CD4-positive, alpha-beta T cell treated with Interleukin-17A for 1 hour (primary cell): Measurements from ENCODE around the gene MDGA2.

ENCODE experiments used
- DNase-seq: peaks from one replicate; pipeline ENCODE4 v3.0.0-alpha.2; 2020

The MDGA2 gene

GRCh38 chr14:47606566-47606965 lies 68.8 kb downstream of the MDGA2 start:
- DNase-seq: no peak

- no peak for DNase-seq
Observed at GRCh38 chr14:47596860-47597259, 78.5 kb downstream of the MDGA2 start.

DNA sequence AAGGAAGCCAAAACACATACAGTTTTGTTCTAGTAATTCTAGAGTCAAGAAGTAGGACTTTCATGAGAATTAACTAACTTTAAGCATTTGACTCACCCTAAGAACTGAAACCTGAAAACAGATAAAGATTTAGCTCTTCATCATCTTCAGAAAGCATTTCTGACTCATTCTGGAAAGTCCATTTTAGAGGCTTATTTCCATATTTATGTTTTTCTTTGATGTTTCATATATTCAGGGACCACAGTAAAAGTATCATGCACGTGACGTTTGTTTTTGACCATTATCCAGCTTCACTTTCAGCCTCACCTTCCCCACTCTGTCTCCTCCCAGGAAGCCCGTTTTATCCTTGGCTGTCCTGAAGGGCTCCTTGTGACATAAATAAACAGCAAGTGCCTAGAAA lies 79.2 kb downstream of the MDGA2 start:
- DNase-seq: no peak

GRCh38 chr14:47595552-47595951 lies 79.9 kb downstream of the MDGA2 start:
- DNase-seq: no peak

GRCh38 chr14:47590767-47591495 lies 84.5 kb downstream of the MDGA2 start:
- no peak for DNase-seq

- DNase-seq: no peak
Observed at GRCh38 chr14:47585447-47585846, 90.0 kb downstream of the MDGA2 start.

DNA sequence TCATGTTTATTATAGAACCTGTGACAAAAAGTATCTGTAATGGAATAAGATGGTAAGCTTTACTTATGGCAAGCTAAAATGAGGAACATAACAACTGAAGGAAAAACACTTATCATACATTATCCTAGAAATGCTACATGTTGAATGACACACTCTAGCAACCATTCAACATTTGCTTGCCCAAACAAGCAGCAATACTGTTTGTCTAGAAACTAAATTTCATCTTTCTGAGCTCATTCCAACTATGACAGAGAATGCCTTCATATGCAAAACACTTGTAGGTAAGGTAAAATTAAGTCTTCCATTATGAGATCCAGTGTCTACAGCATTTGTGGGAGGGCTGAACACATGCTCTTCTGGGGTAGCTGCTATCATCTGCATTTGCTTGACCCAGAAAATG lies 108.1 kb downstream of the MDGA2 start:
- DNase-seq: no peak

DNA sequence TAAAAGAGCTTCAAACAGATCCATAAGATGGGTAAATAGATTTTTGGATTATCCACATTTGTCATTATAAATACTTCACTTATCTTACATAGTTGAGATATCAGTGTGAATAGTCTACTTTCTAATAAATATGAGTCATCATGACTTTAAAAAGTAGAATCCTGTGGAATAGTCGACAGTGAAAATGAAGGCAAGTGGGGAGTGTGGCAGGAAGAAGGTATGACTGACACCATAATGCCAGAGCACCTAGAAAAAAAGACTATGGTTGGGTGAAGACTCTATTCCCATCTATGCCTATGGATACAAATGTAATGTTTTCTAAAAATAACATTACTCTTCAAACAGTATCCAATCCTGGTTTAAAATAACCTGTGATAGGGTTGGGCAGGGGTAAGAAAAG lies 117.5 kb downstream of the MDGA2 start:
- DNase-seq: no peak

DNA sequence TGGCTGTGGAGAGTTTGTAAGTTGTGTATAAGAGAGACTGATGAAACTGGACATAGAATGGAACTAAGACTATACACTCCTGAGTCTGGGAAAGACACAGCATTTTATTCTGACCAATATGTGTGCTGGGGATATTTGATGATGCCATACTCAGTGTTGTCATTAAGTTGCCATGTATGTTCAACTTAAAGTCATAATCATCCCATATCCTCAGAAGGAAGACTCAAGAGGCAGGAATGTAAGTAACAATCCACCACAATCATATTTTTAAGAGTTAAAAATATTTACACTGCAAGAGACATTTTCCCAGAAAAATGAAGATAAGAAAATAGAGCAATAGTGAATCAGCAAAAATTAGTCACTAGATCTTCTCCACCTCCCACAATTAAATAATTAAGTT lies 120.1 kb downstream of the MDGA2 start:
- no peak for DNase-seq

GRCh38 chr14:47549886-47550285 lies 125.5 kb downstream of the MDGA2 start:
- DNase-seq: no peak

- no peak for DNase-seq
Observed at GRCh38 chr14:47543459-47543858, 131.9 kb downstream of the MDGA2 start.

DNA sequence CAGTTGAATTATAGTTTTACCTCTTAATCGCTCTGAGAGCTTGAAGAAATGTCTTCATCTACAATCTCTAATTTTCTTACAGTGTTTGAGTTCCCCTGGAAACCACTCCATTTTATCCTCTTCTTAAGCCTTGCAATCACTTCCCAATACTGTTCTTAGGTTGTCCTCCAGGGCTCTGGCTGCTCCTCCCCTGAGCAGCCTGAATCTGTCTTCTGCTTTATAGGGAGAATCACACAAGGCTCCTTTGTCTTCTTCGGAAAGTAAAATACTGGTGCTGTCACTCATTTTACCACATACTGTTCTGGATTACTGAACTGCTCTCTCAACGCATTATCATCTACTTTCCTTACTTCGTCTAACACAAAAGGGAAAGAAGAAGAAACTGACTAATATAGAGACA lies 133.7 kb downstream of the MDGA2 start:
- no peak for DNase-seq

- no peak for DNase-seq
Observed at GRCh38 chr14:47539031-47539461, 136.4 kb downstream of the MDGA2 start.

- no peak for DNase-seq
Observed at GRCh38 chr14:47536341-47536740, 139.1 kb downstream of the MDGA2 start.

DNA sequence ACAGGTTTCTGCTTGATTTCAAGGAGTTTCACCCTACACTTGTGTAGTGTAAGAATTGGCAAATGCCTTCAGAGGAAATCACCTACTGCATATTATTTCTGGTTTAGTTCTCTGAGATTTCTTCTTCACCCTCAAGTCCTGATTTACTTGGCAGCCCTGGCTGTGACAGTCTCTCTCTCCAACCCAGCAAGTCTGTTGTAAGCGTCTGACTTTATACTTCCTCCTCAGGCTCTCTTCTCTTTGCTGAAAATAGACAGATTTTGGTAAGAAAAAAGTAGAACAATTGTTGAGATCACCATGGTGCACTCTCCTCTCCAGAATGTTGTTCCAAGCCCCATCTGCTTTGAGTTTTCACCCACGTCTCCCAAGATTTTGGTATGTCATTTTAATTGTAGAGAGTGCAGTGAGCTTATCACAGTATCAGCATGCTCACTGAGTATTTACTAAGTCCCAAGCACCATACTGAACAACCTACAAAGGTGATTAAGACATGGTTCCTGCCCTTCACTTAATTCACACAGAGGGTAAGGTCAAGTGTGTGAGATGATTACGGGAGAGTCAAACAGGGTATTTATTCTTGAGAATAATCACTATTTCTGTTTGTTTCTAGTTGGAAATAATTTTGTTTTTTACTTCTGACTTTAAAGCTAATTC lies 148.7 kb downstream of the MDGA2 start:
- no peak for DNase-seq

- no peak for DNase-seq
Observed at GRCh38 chr14:47524524-47524923, 150.9 kb downstream of the MDGA2 start.

DNA sequence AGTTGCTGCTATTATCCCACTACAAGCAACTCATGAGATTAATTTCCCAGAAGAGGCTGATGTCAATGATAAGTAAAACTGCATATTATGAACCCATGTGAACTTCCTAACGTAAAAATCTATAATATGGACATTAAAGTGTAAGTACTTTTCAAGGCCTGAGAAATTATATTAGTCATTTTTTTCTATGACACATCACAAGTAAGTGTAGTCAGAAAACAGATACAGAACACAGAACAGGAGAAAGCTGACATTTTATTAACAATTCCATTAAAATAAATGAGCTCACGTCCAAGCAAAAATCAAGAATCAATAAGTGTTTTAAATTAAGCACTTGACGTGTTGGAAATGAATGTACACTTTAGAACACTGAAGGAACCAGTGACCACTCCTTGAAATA lies 155.0 kb downstream of the MDGA2 start:
- no peak for DNase-seq

DNA sequence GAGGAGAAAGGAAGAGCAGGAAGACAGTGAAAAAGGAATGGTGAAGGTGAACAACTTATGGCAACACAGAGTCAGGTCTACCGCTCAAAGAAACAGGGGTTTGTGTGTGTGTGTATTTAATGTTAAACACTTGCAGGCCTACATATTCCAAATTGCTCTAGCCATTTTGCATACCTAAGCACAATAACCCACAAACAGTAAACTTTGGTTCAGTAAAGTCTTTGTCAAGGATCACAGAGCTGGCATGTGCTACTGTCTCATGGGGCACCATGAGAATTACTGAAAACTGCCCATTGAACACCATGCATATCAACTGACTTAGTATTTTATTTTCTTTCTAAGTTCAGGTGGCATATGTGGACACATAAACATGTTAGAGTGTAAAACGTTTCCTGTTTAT lies 163.6 kb downstream of the MDGA2 start:
- DNase-seq: no peak

DNA sequence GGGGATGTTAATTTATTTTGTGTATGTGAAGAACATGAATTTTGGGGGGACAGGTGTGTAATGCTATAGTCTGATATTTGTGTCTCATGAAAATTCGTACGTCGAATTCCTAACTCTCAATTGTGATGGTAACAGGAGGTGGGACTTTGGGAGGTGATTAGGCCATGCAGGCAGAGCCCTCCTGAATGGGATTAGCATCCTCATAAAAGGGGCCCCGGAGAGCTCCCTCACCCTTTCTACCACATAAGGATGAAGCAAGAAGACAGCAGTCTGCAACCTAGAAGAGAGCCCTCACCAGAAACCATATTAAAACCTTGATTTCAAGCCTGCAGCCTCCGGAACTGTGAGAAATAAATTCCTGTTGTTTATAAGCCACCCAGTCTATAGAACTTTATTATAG lies 165.4 kb downstream of the MDGA2 start:
- DNase-seq: no peak

GRCh38 chr14:47507861-47508260 lies 167.5 kb downstream of the MDGA2 start:
- DNase-seq: no peak

DNA sequence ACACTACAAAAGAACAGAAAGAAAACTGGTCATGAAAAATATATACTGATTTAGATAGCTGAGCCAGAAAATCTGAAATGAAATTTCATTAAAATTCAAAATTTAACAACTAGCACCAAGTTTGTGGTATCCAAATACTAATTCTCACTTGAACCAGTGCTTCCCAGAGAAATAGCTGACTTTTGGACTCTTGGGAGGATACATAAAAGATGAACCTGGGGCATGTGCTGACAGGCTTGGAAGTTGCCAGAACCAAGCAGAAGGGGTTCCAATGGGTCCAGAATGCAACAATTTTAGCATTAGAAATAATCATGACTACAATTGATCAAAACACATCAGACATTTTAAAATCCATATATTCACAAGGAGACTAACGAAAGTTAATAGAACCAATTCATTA lies 175.0 kb downstream of the MDGA2 start:
- DNase-seq: no peak

- no peak for DNase-seq
Observed at GRCh38 chr14:47490766-47491165, 184.6 kb downstream of the MDGA2 start.

DNA sequence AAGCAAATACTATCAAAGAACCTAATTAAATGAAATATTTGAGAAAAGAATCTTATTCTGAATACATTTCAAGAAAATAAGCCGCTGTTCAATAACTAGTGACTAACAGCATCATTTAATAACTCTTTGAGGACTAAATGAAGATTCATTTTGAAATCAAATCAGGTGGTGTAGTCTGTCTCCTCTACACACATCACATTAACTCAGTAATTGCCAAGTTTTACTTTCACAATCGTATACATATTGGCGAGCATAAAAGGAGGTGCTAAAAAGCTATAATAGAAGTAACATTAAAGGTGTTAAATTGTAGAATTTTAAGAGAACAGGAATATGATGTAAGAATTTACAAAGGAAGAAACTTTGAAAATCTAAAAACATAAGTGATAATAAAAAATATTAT lies 185.1 kb downstream of the MDGA2 start:
- no peak for DNase-seq

GRCh38 chr14:47485421-47485820 lies 190.0 kb downstream of the MDGA2 start:
- DNase-seq: no peak

DNA sequence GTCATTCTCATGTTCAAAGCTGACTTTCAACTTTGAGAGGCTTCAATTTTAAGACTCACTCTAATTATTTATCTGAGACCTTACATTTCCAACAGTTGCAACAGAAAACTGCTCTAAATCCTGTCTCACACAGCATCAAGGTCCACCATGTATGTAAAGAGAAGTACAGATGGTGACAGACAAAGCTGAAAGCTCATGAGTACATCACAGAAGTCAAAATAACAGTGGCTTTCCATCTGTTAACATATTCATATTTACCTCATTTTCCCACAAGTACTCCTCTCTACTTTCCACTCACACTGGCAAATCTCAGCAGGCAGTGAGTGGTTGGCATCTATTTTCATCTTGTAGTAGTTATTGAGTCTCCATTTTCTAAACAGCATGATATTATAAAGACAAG lies 192.0 kb downstream of the MDGA2 start:
- DNase-seq: no peak
